ENCODE results near the gene AGMO. TPM values are rescaled to one million over a fixed set of nuclear protein-coding genes. Genes with fewer than 3 reads are reported as not detected.

Gene AGMO
- total RNA-seq, 3 donors from 2014 or later, result 1.4 to 4.3 (median 1.6) TPM

DNA sequence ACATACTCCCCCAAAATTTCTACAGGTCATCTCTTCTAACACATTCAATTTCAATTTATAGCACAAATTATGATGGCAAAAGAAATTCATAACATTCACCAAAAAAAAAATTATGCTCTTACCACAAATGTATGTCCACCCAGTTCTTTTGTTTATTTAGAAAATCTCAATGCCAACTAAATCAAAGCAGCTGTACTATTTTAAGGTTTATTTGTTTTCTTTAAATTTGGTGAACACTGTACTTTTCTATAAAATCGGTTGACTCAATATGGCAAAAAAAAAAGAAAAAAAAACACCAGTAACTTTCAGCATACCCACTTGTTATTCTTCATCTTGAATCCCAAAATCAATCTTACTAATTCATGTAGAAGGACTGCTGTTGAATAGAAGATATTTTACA, 225.7 kb downstream of the AGMO start:
- Histone ChIP-seq H3K27ac (no peak overlapping the region), H3K4me3 (no peak overlapping the region), H3K4me1 (no peaks in the 10 kb centered on the region), H3K27me3 (no peaks in the 10 kb centered on the region), H3K9me3 (peaks cover 7 to 26% of the 10 kb centered on the region in 2 donors), H3K36me3 (no peaks in the 10 kb centered on the region)
- DNase-seq (ENCODE audit: low spot score in 2 of 2), result no peak
- TF ChIP-seq, protein P1, sequence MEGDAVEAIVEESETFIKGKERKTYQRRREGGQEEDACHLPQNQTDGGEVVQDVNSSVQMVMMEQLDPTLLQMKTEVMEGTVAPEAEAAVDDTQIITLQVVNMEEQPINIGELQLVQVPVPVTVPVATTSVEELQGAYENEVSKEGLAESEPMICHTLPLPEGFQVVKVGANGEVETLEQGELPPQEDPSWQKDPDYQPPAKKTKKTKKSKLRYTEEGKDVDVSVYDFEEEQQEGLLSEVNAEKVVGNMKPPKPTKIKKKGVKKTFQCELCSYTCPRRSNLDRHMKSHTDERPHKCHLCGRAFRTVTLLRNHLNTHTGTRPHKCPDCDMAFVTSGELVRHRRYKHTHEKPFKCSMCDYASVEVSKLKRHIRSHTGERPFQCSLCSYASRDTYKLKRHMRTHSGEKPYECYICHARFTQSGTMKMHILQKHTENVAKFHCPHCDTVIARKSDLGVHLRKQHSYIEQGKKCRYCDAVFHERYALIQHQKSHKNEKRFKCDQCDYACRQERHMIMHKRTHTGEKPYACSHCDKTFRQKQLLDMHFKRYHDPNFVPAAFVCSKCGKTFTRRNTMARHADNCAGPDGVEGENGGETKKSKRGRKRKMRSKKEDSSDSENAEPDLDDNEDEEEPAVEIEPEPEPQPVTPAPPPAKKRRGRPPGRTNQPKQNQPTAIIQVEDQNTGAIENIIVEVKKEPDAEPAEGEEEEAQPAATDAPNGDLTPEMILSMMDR (IDR thresholded peaks at IDR 0.05), result no peak
- TF ChIP-seq POLR2A (IDR thresholded peaks at IDR 0.05), result no peak
- no peak for TF ChIP-seq POLR2AphosphoS5 (IDR thresholded peaks at IDR 0.05)
- intact Hi-C loops (cut with DNase I; ENCODE audit: low total_unique reads), result no loop called here

DNA sequence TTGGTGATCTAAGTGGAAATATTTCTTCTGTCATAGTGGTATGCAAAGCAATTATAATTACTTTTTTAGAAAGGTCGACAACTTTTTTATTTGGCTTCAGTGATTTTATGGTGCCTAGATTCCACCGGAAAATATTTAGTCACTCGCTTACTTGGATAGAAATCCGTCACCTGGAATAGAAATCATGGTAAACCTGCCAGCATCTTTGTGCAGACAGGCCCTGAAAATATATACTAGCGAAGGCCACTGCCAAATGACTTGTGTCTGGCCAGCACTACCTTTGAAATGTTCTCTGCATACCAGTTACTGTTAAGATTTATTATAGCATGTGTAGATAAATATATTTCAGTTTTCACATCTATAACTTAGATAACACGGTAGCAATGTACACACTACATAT, 226.4 kb downstream of the AGMO start:
- Histone ChIP-seq H3K4me1 (no peaks in the 10 kb centered on the region), H3K27me3 (no peaks in the 10 kb centered on the region), H3K9me3 (peaks cover 1 to 19% of the 10 kb centered on the region in 2 donors), H3K27ac (no peak overlapping the region), H3K4me3 (no peak overlapping the region), H3K36me3 (no peaks in the 10 kb centered on the region)
- intact Hi-C loops (cut with DNase I; ENCODE audit: low total_unique reads), result no loop called here
- no peak for TF ChIP-seq POLR2AphosphoS5 (IDR thresholded peaks at IDR 0.05)
- no peak for TF ChIP-seq POLR2A (IDR thresholded peaks at IDR 0.05)
- TF ChIP-seq, protein P1 (IDR thresholded peaks at IDR 0.05), result no peak
- no peak for DNase-seq (ENCODE audit: low spot score in 2 of 2)

DNA sequence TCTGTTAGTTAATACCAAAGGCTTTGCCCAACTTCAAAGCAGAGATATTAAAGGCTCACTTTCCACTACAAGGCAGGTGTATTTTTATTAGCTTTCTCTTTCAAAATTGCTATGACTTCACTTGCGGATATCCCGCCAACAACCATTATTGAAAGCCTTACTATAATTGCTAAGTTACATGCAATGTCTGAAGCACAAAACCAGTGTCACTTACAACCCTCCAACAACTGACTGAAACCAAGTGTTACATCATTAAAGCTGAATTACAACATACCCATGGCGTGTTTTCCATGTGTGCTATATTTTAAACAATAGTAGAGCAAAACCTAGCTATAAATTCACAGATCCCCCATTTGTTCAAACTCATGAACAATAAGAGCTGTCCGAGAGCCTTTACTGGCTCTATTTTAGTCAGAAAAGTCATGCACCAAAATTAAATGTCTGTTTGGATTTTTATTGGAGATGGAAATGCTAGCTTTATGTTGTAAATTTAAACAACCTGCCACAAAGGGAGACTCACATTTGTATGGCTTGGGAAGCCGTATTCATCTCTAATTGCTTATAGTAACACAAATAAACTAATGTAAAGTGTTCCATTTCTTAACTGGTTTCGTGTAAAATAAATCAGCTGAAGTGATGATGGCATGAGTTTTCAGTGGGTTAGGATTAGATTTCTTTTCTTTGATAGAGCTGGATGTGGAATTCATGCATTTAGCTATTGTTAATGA, 227.1 kb downstream of the AGMO start:
- TF ChIP-seq, protein P1 (IDR thresholded peaks at IDR 0.05), result no peak
- TF ChIP-seq POLR2A (IDR thresholded peaks at IDR 0.05) (no peak), POLR2AphosphoS5 (IDR thresholded peaks at IDR 0.05) (no peak)
- Histone ChIP-seq H3K36me3 (no peaks in the 10 kb centered on the region), H3K27me3 (no peaks in the 10 kb centered on the region), H3K4me1 (no peaks in the 10 kb centered on the region), H3K4me3 (no peak overlapping the region), H3K27ac (no peak overlapping the region), H3K9me3 (peaks cover 0 to 13% of the 10 kb centered on the region in 2 donors)
- intact Hi-C loops (cut with DNase I; ENCODE audit: low total_unique reads), result no loop called here
- no peak for DNase-seq (ENCODE audit: low spot score in 2 of 2)

DNA sequence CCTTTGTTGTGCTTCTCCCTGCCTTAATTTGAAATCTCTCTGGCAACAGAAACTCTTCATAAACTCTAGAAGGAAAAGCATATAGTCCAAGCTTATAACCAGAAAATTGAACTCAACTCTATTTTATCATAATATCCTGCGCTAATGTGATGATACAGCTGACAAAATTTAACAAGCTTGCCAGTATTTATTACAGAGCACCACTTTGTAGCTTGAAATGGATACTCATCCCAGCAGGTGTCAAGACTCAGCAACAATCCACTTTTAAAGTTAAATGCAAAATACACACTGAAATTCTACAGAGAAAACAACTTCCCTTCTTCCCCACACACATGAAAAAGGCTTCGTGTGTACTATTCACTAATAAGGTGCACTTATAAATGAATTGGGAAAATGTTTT, 228.9 kb downstream of the AGMO start:
- Histone ChIP-seq H3K36me3 (no peaks in the 10 kb centered on the region), H3K9me3 (no peaks in the 10 kb centered on the region), H3K4me1 (no peaks in the 10 kb centered on the region), H3K27ac (no peak overlapping the region), H3K27me3 (no peaks in the 10 kb centered on the region), H3K4me3 (no peak overlapping the region)
- intact Hi-C loops (cut with DNase I; ENCODE audit: low total_unique reads), result no loop called here
- TF ChIP-seq POLR2AphosphoS5 (IDR thresholded peaks at IDR 0.05), result no peak
- TF ChIP-seq POLR2A (IDR thresholded peaks at IDR 0.05), result no peak
- TF ChIP-seq, protein P1 (IDR thresholded peaks at IDR 0.05), result no peak
- no peak for DNase-seq (ENCODE audit: low spot score in 2 of 2)

DNA sequence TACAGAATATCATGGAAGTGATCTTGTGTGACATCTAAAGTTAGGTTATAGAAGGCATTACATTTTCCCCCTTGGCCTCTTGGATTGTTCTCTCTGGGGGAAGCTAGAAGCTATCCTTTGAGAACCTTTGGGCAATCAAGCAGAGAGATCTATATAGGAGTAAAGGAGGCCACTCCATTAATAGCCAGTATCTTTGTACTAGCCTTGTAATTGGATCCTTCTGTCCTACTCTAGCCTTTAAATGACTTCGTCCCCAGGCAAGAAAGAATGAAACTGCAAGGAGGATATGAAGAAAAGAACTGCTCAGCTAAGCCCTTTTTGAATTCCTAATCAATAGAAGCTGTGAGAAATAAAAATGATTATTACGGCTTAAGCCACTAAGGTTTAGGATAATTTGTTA, 230.9 kb downstream of the AGMO start:
- TF ChIP-seq POLR2A (IDR thresholded peaks at IDR 0.05) (no peak), POLR2AphosphoS5 (IDR thresholded peaks at IDR 0.05) (no peak)
- TF ChIP-seq, protein P1 (IDR thresholded peaks at IDR 0.05), result no peak
- Histone ChIP-seq H3K27me3 (no peaks in the 10 kb centered on the region), H3K27ac (no peak overlapping the region), H3K9me3 (no peaks in the 10 kb centered on the region), H3K4me3 (no peak overlapping the region), H3K36me3 (no peaks in the 10 kb centered on the region), H3K4me1 (no peaks in the 10 kb centered on the region)
- no peak for DNase-seq (ENCODE audit: low spot score in 2 of 2)
- intact Hi-C loops (cut with DNase I; ENCODE audit: low total_unique reads), result no loop called here

Measured in breast epithelium (tissue), 4 donors.